Gastroesophageal sphincter (tissue), 3 donors: Measurements from ENCODE around the gene HUS1.

Experiments used
- CTCF ChIP-seq, 4 experiments: fragments of 200-600 bp in 2 of 4; fragments of 450-650 bp in 2 of 4; sonication (generic) in 1 of 4; IDR thresholded peaks; one replicate each; pipeline ENCODE4 v1.5.1; 2017 to 2019; ENCODE audit warnings: antibody characterized with exemption in 4 of 4, mild to moderate bottlenecking in 2 of 4, moderate library complexity in 2 of 4
- EP300 ChIP-seq: sonication (generic); formaldehyde crosslinking; IDR thresholded peaks from one replicate; pipeline ENCODE4 v1.6.1; 2017; ENCODE audit warnings: antibody characterized with exemption, mild to moderate bottlenecking

- TF ChIP-seq CTCF (IDR thresholded peaks at IDR 0.05) (peak in 3 of 4 experiments; percentile 32 to 78 (median 42)), EP300 (no peak)
Measured at GRCh38 chr7:47991741-47992311, 12.4 kb upstream of the HUS1 start.
